GM19372 (cell line): ENCODE results near the gene EDEM3.
A peak's percentile ranks its signal among the peaks of the same experiment; 100 is the strongest.
"Not testable (repeated sequence)": the region's sequence is repeated elsewhere in the genome, so short reads cannot be mapped to it uniquely, and the experiment has no call there.

ENCODE experiments used
- ATAC-seq: cut with Tn5 transposase; IDR thresholded peaks from one replicate; pipeline ENCODE4 v1.9.1; 2021; ENCODE audit warnings: mild to moderate bottlenecking, low read depth, moderate library complexity; ENCODE audit not compliant: unreplicated experiment

EDEM3 gene

GRCh38 chr1:184770181-184770979 lies 15.7 kb upstream of the EDEM3 start:
- no peak for ATAC-seq

- ATAC-seq, result no peak
Observed at GRCh38 chr1:184769241-184769640, 14.6 kb upstream of the EDEM3 start.

GRCh38 chr1:184768467-184768866 lies 13.8 kb upstream of the EDEM3 start:
- ATAC-seq, result no peak

DNA sequence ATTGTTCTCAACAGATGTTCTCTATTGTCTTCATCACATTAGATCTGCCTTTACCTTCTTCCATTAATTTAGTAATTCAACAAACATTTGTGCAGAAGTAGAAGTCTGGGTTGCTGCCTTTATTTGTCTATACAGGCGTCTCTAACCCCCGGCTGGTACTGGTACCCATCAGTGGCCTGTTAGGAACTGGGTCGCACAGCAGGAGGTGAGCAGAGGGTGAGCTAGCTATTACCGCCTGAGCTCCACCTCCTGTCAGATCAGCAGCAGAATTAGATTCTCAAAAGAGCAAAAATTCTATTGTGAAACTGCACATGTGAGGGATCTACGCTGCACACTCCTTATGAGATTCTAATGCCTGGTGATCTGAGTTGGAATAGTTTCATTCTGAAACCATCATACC lies 12.9 kb upstream of the EDEM3 start:
- no peak for ATAC-seq

GRCh38 chr1:184764483-184764882 lies 9.8 kb upstream of the EDEM3 start:
- no peak for ATAC-seq

- not testable (repeated sequence) for ATAC-seq
Observed at GRCh38 chr1:184763520-184763919, 8.9 kb upstream of the EDEM3 start.

DNA sequence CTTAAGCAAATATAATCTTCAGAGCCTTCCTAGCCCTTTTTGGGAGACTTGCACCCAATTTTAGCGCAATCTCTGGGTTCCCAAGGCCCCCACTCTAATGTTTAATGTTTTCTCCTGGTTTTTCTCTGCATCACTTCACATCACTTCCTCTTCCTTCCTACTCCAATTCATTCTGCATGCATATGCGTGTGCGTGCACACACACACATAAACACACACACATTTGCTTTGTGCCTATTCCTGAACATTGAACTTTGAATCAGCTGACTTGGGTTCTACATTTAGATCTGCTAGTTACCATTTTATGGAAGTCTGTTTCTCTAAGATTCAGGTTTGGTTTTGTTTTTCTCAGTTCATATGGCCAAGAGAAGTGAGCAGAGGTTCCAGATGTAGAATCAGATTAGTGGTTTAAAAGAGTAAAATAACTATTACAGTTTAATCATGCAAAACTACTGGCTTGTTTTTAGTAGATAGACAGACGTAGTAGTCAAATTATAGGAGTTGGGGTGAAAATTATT lies 7.4 kb upstream of the EDEM3 start:
- ATAC-seq, result no peak

DNA sequence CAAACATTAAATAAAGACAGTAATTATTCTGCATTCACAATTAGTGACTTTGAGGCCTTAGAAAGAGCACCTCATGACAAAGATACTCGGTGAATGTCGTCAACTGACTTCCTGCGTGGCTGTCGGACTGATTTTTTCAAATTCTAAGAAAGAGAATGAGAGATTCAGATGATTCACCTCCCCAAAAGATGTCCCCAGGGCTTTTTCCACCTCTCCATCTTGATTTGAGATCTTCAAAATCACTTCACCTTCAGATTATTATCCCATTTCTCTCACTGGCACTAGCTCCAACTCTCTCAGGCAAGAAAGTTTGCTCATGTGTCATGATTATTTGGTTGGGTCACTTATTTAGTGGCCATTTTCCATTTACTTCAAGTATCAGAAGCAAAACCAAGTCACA lies 5.0 kb upstream of the EDEM3 start:
- ATAC-seq, result no peak

DNA sequence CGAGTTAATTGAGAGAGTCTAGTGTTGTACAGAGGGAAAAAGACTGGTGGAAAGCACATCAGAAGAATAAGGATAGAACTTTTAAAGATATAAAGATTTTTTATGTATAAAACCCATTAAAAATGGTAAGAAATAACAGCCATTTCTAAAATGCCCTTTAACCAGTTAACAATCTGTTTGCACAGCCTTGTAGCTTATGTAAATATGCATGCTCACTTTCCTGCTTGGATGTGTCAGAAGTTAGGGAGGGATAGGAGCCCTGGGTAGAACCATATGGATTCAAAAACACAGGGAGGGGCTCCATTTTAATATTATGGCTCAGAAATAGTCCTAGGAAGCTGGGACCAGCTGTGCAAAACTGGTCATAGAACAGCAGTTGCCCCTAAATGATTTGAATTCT lies 4.5 kb upstream of the EDEM3 start:
- ATAC-seq, result no peak

DNA sequence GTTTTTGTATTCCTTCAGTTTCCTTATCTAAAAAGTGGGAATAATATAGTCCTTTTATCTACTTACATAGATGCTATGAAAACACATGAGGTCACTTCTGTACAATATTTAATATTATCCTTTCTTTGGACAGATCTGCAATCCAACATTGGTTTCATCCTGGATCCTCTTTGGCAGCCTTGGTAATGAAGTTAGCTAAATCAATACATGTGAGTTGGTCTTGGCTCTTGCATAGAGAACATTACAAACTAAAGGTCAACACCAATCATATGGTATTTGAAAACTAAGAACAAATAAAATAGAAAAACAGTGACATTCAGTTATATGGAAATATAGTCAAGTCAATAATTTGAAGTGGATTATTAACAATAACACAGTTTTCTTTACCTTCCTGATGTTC lies 3.2 kb upstream of the EDEM3 start:
- no peak for ATAC-seq

- ATAC-seq, result no peak
Observed at GRCh38 chr1:184757406-184757805, 2.7 kb upstream of the EDEM3 start.

GRCh38 chr1:184755226-184756065 lies 788 bp upstream of the EDEM3 start:
- ATAC-seq, result peak; percentile 8

DNA sequence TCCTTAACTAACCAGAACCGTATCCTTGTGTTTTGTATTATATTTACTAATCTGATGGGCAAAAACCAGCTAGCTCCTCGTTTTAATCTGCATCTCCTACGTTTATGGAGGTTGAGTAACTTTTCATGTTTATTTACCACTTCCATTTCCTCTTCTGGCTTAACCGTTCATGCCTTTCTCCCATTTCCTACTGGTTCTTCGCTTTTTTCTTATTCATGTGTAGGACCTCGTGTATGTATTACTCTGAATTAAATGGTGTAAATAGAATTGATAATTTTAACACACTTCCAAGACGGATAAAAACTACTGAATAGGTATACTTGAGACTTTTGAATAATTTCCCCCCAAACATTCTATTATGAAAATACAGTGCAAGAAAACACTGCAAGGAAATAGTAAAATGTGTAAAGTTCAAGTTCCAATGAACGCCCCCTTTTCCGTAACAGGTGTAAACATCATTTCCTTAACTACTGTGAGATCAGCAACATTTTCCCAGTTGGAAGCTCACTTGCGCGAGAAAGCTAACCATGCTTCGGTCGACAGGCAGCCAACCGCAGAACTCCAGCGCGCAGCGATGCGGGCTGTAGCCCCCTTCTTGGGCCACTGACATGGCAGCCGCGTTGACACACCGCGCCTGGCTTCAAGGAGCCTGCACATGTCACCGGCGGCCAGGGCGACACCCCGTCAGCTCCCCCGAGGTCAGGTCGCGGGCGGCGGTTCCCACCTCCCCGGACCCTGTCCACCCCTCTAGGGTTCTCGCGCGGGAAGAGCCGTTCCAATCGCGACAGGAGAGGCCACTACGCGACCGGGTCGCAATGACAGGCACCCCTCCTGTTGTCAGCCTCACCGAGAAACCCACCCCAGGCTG lies 816 bp downstream of the EDEM3 start:
- peak; percentile 4 for ATAC-seq

DNA sequence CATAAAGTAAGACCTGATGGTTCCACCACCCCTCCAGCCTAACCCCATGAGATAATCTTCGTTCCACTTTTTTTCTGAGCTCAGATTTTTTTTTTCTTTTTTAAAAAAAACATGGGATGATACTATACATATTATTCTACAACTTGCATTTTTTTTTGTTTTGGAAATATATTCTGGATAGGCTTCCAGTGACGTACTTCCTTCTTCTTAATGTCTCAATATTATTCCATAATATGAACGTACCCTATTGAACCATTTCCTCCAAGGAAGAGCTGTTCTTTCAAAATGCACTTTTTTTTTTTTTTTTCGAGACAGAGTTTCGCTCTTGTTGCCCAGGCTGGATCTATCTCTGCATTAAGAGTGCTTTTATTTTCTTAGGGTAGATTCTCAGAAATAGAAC lies 1.5 kb downstream of the EDEM3 start:
- no peak for ATAC-seq

- ATAC-seq, result no peak
Observed at GRCh38 chr1:184752656-184753055, 2.0 kb downstream of the EDEM3 start.

DNA sequence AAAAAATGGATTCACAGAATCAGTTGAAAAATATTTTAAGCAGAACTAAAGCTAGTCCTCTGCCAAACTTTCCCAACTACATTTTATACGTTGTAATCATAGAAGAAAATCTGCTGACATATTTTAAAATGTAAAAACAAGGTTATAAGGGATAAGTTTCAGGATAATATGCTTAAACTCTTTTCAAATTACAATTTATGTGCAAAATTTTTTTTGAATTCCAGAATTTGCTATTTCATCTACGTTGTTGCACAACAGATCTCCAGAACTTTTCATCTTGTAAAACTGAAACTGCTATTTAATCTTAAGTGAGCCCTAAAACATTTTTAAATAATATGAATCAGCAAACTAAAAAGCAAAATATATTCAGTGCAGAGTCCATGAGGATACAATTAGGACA lies 5.9 kb downstream of the EDEM3 start:
- no peak for ATAC-seq

DNA sequence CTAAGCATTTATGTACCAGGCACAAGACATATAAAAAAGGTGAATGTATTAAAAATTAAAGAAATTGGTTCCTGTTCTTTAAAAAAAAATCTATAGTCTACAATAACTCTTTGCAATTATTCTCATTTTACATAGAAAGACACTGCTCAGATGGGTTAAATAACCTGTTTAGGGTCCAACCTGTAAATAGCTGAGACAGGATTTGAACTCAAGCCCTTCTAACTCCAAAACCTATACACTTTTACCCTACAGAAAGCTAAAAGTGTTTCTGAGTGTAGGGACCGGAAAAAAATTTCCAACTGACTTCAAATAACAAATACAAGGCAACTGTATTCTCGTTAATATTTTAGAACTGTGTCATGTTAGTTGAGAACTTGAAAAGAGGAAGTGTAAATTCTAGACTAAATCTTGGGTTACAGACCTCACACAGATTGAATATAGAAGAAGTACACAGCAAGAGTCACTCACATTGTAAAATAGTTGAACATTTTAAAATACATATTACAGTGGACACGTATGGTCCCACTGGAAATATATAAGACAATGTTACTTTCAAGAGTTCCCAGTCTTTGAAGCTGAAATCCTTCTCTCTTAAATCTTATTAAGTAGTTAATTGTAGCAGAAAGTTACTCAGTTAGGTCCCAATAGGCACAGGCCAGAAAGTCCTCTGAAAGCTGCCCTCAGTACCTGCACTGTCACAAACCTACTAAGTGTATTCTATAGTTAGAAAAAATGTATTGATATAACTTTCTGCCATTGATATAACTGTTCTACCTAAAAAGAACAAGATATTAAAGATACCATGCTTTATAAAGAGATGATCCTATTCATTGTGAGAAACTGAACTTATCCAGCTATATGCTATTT lies 7.3 kb downstream of the EDEM3 start:
- ATAC-seq, result peak; percentile 76

- no peak for ATAC-seq
Observed at GRCh38 chr1:184745929-184746638, 8.6 kb downstream of the EDEM3 start.

DNA sequence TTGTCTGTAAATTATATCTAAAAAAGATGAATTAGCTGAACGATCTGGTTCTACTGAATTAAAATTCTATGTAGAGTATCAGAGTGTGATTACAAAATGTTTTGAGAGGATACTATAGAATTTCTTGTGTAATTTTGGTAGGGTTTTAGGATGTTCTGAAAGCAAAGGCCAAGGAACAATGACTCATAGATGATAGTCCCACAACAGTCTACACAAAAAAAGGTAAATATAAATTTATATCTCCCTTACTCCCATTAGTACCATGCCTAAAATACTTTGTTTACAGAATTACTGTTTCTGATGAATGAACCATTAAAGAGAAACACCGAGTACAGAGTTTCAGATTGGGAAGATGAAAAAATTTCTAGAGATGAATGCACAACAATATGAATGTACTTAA lies 9.5 kb downstream of the EDEM3 start:
- ATAC-seq, result no peak
